Transverse colon (tissue), 4 donors: Measurements from ENCODE around the gene ZBTB40.

Experiments used
- CTCF ChIP-seq, 5 experiments: fragments of 200-600 bp in 3 of 5; fragments of 450-650 bp in 2 of 5; sonication (generic) in 3 of 5; IDR thresholded peaks; 1 replicate in 2 of 5; 2 replicates in 3 of 5; pipeline ENCODE4 v1.5.1; 2016 to 2017; ENCODE audit warnings: antibody characterized with exemption in 5 of 5, inconsistent platforms in 3 of 5, mild to moderate bottlenecking in 2 of 5, moderate library complexity in 1 of 5
- EP300 ChIP-seq: sonication (generic); formaldehyde crosslinking; IDR thresholded peaks from one replicate; pipeline ENCODE4 v1.6.1; 2017; ENCODE audit warnings: antibody characterized with exemption, low read depth
- POLR2A ChIP-seq: fragments of 450-650 bp; IDR thresholded peaks from one replicate; pipeline ENCODE4 v1.6.1; 2016; ENCODE audit warnings: antibody characterized with exemption, mild to moderate bottlenecking, moderate library complexity
- POLR2AphosphoS5 ChIP-seq, 3 donors: sonication (generic); formaldehyde crosslinking; IDR thresholded peaks; one replicate each; pipeline ENCODE4 v1.6.1; 2016; ENCODE audit warnings: antibody characterized with exemption in 3 of 3

- TF ChIP-seq CTCF (IDR thresholded peaks at IDR 0.05) (no peak), POLR2A (no peak), POLR2AphosphoS5 (IDR thresholded peaks at IDR 0.05) (no peak), EP300 (no peak)
Measured at GRCh38 chr1:22517956-22518355, 66.3 kb downstream of the ZBTB40 start.
